ENCODE data around the gene UQCR10.

The UQCR10 gene

DNA sequence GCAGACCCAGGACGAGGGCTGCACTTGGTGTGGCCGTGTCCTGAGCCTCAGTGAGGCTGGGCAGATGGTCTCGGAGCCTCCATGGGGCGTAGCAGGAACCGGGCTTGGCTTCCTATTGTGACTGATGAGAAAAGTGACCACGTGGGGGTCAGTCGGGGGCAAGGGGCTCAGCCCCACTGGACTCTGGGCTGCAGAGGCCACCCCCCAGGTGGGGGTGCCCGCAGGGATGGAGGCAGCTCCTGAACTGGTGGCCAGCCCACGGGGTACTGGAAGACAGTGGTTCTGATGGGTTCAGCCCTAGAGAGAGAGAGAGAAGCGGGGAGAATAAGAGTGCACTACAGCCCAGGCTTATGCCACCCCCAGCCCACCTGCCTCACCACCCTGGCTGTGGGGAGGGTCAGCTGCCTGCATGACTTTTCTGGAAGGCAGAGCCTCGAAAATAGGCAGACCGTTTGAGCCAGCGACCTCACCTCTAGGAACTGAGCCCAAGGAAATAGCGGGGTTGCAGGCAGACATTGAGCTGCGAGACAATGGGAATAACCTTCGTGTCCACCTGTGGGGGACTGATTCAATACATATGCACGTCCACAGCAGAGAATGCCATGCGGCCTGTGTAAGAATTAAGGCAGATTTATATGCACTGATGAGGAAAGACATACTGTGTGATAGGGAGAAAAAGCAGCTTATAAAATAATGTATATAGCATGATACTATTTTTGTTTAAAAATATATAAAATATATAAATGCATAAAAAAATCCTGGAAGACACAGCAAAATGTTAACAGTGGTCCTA lies 35.9 kb upstream of the UQCR10 start:
- no peak overlapping the region for H3K4me3 ChIP-seq (ENCODE audit: low read length)
- TF ChIP-seq, protein P1, sequence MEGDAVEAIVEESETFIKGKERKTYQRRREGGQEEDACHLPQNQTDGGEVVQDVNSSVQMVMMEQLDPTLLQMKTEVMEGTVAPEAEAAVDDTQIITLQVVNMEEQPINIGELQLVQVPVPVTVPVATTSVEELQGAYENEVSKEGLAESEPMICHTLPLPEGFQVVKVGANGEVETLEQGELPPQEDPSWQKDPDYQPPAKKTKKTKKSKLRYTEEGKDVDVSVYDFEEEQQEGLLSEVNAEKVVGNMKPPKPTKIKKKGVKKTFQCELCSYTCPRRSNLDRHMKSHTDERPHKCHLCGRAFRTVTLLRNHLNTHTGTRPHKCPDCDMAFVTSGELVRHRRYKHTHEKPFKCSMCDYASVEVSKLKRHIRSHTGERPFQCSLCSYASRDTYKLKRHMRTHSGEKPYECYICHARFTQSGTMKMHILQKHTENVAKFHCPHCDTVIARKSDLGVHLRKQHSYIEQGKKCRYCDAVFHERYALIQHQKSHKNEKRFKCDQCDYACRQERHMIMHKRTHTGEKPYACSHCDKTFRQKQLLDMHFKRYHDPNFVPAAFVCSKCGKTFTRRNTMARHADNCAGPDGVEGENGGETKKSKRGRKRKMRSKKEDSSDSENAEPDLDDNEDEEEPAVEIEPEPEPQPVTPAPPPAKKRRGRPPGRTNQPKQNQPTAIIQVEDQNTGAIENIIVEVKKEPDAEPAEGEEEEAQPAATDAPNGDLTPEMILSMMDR (conservative IDR thresholded peaks at IDR 0.05; ENCODE audit: low read depth, low read length) = no peak
- no peak for DNase-seq (ENCODE audit: low read depth)

DNA sequence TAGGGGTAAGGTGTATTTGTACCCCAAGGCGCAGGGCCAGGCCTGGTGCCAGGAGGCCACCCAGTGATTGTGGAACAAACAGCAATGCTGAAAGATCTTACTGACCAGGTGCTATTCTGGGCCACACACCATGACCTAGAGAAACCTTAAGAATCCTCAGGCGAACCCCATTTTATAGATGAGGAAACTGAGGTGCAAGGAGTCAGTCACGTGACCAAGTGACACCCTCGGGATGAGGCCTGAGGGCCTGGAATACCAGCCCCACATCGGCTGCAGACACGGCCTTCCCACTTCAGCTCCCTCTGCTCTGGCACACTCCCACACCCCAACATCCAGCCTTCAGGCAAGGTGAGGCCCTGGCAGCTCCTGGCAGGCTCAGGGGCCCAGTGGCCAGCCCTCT lies 34.3 kb upstream of the UQCR10 start:
- TF ChIP-seq, protein P1 (conservative IDR thresholded peaks at IDR 0.05; ENCODE audit: low read depth, low read length) = no peak
- no peak overlapping the region for H3K4me3 ChIP-seq (ENCODE audit: low read length)
- no peak for DNase-seq (ENCODE audit: low read depth)

GRCh38 chr22:29733362-29734201 lies 33.6 kb upstream of the UQCR10 start:
- no peak overlapping the region for H3K4me3 ChIP-seq (ENCODE audit: low read length)
- TF ChIP-seq, protein P1 (conservative IDR thresholded peaks at IDR 0.05; ENCODE audit: low read depth, low read length) = no peak
- no peak for DNase-seq (ENCODE audit: low read depth)

DNA sequence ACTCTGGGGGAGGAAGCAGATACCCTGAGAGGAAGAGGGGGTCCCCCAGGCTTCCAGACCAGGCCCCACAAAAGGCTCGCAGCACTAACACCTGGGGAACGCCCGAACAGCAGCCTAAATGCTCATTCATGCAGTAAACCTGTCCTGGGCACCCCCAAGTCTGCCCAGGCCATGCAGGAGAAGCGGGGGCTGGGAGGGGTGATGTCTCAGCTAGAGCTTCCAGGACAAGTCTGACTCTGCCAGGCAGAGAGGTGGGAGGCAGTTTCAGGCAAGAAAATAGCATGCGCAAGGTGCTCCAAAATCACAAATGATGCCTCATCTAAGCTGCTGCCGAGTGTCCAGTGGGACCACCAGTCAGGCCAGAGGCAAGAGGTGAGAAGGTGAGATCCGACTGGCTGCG lies 32.8 kb upstream of the UQCR10 start:
- H3K4me3 ChIP-seq (ENCODE audit: low read length) = no peak overlapping the region
- TF ChIP-seq, protein P1 (conservative IDR thresholded peaks at IDR 0.05; ENCODE audit: low read depth, low read length) = no peak
- DNase-seq (ENCODE audit: low read depth) = no peak

GRCh38 chr22:29734838-29735237 lies 32.3 kb upstream of the UQCR10 start:
- no peak overlapping the region for H3K4me3 ChIP-seq (ENCODE audit: low read length)
- DNase-seq (ENCODE audit: low read depth) = no peak
- TF ChIP-seq, protein P1 (conservative IDR thresholded peaks at IDR 0.05; ENCODE audit: low read depth, low read length) = no peak

GRCh38 chr22:29735416-29735815 lies 31.8 kb upstream of the UQCR10 start:
- TF ChIP-seq, protein P1 (conservative IDR thresholded peaks at IDR 0.05; ENCODE audit: low read depth, low read length) = no peak
- H3K4me3 ChIP-seq (ENCODE audit: low read length) = no peak overlapping the region
- DNase-seq (ENCODE audit: low read depth) = no peak

All from retinal pigment epithelial cell (primary cell).